GM19395 (cell line): ENCODE data around the gene GAS2L1.

Experiments used
- ATAC-seq: cut with Tn5 transposase; IDR thresholded peaks from one replicate; pipeline ENCODE4 v1.9.1; 2021; ENCODE audit warnings: mild to moderate bottlenecking, moderate library complexity; ENCODE audit not compliant: unreplicated experiment

The GAS2L1 gene

GRCh38 chr22:29308791-29309262 lies 2.4 kb downstream of the GAS2L1 start:
- no peak for ATAC-seq

GRCh38 chr22:29309332-29310064 lies 3.0 kb downstream of the GAS2L1 start:
- ATAC-seq, result no peak

GRCh38 chr22:29310065-29310862 lies 3.8 kb downstream of the GAS2L1 start:
- ATAC-seq, result no peak

GRCh38 chr22:29310863-29311339 lies 4.5 kb downstream of the GAS2L1 start:
- ATAC-seq, result no peak

GRCh38 chr22:29311464-29312217 lies 5.2 kb downstream of the GAS2L1 start:
- ATAC-seq, result no peak

GRCh38 chr22:29312218-29313125 lies 6.0 kb downstream of the GAS2L1 start:
- no peak for ATAC-seq

GRCh38 chr22:29313126-29313575 lies 6.7 kb downstream of the GAS2L1 start:
- no peak for ATAC-seq

GRCh38 chr22:29313576-29314466 lies 7.4 kb downstream of the GAS2L1 start:
- no peak for ATAC-seq

GRCh38 chr22:29314537-29315285 lies 8.3 kb downstream of the GAS2L1 start:
- no peak for ATAC-seq

- ATAC-seq, result no peak
Observed at GRCh38 chr22:29315286-29316140, 9.1 kb downstream of the GAS2L1 start, which contains the start of gene RASL10A. TSS of gene RASL10A (minus strand) at chr22:29315697. CDS start at chr22:29315246, 451 bp downstream.

GRCh38 chr22:29316141-29316828 lies 9.8 kb downstream of the GAS2L1 start:
- ATAC-seq, result no peak

- ATAC-seq, result no peak
Observed at GRCh38 chr22:29317827-29318454, 11.5 kb downstream of the GAS2L1 start.

GRCh38 chr22:29319072-29319471 lies 12.6 kb downstream of the GAS2L1 start:
- no peak for ATAC-seq

GRCh38 chr22:29320546-29320945 lies 14.1 kb downstream of the GAS2L1 start:
- no peak for ATAC-seq

GRCh38 chr22:29323641-29324040 lies 17.2 kb downstream of the GAS2L1 start:
- ATAC-seq, result no peak

- ATAC-seq, result no peak
Observed at GRCh38 chr22:29325356-29325755, 18.9 kb downstream of the GAS2L1 start.
